GM18858 (cell line): Measurements from ENCODE around the gene CHCT1.
A peak's percentile ranks its signal among the peaks of the same experiment; 100 is the strongest.
"Not testable (repeated sequence)": the region's sequence is repeated elsewhere in the genome, so short reads cannot be mapped to it uniquely, and the experiment has no call there.

Experiments used
- ATAC-seq: cut with Tn5 transposase; IDR thresholded peaks from one replicate; pipeline ENCODE4 v1.9.1; 2021; ENCODE audit not compliant: unreplicated experiment

The CHCT1 gene

DNA sequence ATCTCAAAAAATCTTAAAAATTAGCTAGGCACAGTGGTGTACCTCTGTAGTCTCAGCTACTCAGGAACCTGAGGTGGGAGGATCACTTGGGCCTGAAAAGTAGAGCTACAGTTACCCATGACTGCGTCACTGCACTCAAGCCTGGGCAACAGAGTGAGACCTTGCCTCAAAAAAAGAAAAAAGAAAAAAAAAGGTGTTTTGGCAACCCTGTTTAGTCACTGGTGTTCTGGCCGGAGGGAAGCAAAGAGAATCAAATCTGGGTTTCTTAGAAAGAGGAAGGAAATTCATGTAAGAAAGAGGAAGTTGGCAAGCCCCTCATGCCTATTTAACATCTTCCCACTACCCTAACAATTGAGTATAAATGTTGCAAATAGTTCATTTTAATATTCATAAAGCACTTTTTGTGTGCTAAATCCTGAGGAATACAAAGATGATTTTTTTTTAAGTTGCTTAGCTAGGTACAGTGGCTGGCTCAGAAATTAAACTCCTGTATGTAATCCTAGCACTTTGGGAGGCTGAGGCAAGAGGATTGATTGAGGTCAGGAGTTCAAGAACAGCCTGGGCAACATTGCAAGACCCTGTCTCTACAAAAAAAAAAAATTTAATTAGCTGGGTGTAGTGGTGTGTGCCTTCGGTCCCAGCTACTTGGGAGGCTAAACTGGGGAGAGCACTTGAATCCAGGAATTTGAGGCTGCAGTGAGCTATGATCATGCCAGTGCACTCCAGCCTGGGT lies 23.9 kb upstream of the CHCT1 start:
- ATAC-seq = peak; percentile 75

DNA sequence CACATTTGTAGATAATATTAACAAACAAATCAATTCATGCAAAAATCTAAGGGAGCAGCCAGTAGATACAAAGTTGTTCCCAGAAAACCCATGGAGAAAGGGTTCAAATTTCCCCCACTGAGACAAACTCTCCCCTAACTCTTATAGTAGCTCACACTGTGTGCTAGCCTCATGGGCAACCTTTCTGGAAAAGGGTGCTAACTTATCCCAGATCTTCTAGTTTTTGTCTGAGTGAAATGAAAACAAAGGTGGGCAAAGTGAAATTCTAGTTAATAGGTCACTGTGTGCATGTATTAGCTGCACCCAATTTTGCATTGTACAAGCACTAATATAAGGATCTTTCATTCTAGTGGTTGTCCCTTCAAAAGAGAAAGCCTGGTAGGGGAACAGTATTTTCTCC lies 20.5 kb upstream of the CHCT1 start:
- ATAC-seq = no peak

DNA sequence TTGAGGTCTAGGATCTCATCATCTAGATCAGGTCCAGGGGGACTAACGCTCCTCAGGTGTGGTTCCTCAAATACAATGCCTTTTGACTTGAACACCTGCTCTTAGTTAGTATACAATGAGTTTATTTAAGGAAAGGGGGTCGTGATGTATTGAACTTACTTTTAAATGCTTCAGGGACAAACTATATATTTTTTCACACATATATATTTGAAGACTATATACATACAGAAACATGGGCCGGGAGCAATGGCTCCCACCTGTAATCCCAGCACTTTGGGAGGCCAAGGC lies 18.8 kb upstream of the CHCT1 start:
- no peak for ATAC-seq

DNA sequence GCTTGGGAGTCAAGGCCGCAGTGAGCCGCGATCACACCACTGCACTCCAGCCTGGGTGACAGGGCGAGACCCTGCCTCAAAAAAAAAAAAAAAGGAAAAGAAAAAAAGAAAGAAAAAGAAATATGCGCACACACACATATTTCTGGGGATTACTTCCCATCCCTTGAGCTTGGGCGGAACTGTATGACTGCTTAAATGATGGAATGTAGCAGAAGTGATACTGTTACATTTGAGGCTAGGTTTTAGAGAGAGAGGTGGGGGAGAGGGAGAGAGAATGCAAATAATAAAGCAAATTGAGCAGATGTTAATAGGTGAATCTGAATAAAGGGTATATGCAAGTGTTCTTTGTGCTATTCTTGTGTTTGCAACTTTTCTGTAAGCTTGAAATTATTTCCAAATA lies 18.3 kb upstream of the CHCT1 start:
- no peak for ATAC-seq

DNA sequence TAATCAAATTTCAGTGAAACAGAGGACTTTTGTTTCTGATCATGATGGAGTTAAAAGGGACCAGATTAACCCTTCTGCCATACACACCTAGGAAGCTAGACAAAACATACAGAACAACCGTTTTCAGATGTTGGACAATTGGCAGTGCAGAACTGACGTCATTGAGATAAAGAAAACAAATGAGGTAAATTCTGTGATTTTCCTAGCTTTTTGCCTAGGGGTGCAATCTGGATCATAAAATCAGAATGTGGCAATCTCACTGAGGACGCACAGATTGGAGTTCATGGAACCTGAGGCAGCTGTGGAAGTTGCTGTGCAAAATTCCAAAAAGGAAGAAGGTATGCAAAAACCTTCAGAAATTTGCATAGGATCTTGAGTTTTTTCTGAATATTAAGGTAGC lies 15.4 kb upstream of the CHCT1 start:
- no peak for ATAC-seq

DNA sequence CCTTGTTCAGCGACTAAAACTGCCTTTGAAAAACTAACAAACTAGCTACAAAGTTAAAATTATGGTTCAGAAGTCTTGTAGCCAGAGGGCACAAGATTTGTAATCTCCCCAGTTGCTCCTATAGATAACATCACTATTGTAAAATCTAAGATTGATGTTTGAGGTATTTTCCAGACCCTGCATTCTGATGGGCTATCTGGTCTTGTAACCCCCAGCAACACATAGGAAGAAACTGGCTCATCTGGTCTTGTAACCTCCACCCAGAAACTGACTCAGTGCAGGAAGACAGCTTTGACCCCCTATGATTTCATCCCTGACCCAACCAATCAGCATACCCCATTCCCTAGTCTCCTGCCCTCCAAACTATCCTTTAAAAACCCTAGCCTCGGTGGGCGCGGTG lies 12.3 kb upstream of the CHCT1 start:
- no peak for ATAC-seq

DNA sequence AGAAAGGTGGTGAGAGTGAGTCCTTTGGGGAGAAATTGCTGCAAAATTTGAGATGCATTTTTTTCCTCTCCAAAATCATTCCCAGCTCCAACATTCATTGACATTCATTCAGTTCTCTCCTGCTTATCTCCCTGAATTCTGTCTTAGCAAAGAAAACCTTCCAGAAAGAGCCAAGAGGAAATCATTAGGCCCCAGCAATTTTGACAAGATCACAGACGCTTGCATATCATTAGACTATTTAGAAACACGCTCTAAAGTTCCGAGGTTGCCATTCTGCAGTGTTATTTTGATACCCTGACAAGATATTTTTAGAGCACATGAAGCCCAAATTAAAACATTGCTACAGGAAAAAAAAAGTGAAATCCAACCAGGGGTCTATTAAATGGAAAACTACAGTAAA lies 9.6 kb upstream of the CHCT1 start:
- ATAC-seq = no peak

DNA sequence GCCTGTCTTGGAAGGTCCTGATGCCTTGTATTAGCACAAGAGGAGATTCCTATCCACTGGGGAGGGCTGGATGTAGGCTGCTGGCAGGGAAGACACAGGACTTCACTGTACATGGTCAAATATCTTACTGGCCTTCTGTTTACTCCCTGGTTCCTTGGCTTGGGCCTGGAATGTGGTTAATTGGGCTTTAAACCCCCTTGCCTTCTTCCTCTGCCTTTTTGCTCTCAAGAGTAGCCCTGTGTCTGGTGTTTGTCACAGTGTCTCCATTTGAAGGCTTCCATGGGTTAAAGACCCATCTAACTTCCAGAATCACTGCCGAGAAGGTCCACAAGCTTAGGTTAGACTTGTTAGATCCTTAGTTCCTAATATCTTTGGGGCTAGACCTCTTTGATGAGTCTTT lies 7.1 kb upstream of the CHCT1 start:
- ATAC-seq = no peak

DNA sequence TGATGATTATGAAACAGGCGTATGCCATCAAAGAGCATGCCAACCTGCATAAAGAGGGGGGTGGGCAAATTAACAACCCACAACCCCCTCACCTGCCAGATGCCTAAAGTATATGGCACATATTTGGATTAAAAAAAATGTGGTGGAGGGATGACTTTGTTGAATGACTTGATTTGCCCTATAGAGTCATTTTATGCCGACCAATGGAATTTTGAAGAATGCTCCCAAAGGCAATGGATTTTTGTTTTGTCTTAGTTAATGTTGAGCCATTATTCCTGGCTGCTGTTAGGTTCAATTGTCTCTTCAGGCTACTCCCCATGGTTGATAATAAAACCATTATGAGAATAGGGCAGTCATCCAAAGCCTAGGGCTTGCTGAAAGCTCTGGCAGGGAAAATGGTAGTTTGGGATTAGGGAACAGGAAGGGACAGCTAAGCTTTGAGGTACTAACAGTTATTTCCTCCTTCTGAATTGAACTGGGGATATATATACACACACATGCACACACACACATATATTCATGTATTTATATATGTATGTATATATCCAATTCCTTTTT lies 5.8 kb upstream of the CHCT1 start:
- ATAC-seq = no peak

DNA sequence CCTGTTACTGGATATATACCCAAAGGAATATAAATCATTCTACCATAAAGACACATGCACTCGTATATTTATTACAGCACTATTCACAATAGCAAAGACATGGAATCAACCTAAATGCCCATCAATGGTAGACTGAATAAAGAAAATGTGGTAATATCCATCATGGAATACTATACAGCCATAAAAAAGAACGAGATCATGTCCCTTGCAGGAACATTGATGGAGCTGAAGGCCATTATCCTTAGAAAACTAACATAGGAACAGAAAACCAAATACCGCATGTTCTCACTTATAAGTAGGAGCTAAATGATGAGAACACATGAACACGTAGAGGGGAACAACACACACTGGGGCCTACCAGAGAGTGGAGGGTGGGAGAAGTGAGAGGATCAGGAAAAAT lies 3.3 kb upstream of the CHCT1 start:
- ATAC-seq = not testable (repeated sequence)

DNA sequence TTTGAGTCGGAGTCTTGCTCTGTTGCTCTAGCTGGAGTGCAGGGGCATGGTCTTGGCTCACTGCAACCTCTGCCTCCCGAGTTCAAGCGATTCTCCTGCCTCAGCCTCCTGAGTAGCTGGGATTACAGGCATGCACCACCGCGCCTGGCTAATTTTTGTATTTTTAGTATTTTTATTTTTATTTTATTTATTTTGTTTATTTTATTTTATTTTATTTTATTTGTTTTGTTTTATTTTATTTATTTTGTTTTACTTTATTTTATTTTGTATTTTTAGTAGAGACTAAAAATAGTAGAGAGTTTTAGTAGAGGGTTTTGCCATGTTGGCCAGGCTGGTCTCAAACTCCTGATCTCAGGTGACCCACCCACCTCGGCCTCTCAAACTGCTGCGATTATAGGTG lies 2.4 kb upstream of the CHCT1 start:
- ATAC-seq = not testable (repeated sequence)

DNA sequence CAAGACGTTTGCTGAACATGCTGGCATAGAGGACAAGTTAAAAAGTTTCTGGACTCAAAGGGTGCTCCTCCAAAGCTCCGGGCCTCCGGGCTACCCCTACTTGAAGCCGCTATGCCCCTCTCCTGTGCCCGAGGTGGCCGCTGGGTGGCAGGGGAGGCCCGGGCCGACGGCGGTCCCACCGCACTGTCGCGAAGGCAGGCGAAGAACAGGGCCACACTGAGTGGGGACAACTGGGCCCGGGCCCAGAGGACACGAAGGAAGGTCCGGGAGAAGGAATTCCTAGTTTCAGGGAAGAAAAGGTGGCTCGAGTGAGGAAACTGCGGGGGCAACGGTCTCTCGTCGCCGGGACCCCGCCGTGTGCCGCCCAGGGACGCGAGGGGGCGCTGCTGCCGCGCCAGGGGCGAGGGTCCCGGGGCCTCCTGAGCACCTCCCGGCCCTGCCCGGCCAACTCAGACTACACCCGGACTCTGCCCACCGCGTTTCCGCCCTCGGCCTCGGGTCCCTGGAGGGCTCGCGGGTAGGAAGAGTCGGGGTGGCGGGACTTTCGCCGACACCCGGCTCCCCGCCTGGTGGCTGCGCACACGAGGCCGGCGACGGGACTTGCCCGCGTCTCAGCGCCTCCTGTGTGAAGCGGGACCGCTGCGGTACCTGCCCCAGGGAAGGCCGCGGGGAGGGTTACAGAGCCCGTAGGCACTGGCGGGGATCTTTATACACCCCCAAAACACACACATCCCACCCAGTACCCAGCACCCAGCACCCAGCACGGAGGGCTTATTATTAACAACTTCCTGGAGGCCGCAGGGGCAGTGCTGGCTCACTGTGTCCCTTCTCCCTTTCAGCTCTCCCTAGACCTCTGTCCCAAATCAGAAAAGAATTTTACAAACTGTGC lies 772 bp upstream of the CHCT1 start:
- peak; percentile 70 for ATAC-seq

DNA sequence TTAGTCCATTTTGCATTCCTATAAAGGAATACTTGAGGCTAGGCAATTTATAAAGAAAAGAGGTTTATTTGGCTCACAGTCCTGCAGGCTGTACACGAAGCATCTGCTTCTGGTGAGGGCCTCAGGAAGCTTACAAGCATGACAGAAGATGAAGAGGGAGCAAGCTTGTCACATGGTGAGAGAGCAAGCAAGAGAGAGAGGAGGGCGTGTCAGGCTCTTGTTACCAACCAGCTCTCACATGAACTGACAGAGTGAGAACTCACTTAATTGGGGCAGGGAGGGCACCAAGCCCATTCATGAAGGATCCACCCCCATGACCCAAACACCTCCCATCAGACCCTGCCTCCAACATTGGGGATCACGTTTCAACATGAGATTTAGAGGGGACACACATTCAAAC lies 1.6 kb downstream of the CHCT1 start:
- ATAC-seq = no peak

DNA sequence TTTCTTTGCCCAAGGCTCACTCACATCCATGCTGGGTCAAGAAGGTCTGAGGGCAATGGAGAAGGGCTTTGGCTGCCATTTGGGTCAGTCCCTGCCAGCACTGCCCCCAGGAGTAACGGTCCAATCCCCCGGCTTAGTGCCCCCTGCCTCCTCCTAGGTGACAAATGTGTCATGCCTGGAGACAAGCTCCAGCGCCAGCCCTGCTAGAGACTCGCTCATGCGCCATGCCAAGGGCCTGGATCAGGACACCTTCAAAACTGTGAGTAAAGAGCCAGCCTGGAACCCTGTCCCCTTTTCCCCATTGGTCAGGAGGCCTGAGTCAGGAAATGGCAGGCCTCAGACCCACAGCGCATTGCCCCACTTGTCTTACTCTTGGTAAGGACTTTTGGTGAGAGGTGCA lies 3.3 kb downstream of the CHCT1 start:
- ATAC-seq = no peak

DNA sequence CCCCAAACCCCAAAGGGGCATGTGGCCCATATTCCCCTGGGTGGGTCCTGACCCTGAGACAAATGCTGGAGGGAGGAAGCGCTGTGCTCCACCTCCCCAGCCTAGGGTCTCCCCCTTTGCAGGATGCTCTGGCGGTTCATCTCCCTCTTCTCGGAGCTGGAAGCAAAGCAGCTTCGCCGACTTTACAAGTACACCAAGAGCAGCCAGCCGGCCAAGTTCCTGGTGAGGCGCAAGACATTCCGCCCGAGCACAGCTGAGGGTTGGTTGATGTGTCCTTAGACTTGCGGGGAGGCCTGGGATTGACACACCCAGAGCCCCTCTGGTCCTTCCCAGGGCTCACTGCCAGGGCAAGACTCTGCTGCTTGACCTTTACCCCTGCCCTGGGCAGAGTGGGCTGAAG lies 4.3 kb downstream of the CHCT1 start:
- ATAC-seq = no peak

DNA sequence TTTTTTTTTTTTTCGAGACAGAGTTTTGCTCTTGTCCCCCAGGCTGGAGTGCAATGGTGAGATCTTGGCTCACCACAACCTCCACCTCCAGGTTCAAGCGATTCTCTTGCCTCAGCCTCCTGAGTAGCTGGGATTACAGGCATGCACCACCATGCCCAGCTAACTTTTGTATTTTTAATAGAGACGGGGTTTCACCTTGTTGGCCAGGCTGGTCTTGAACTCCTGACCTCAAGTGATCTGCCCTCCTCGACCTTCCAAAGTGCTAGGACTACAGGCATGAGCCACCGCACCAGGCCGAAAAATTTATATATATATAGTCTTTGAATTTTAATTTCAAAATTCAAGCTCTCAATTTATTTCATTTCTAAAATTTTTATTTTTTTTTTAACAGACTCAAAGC lies 6.2 kb downstream of the CHCT1 start:
- not testable (repeated sequence) for ATAC-seq

DNA sequence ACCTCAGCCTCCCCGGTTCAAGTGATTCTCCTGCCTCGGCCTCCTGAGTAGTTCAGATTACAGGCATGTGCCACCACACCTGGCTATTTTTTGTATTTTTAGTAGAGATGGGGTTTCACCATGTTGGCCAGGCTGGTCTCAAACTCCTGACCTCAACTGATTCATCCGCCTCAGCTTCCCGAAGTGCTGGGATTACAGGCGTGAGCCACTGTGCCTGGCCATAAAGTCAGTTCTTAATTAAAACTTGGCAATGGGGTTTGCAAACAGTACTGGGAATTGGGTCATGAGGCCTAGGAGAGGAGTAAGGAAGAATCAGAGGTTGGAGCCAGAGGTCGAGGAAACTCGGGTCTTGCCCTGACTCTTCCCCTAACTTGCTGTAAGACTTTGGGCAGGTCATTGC lies 8.3 kb downstream of the CHCT1 start:
- ATAC-seq = not testable (repeated sequence)

DNA sequence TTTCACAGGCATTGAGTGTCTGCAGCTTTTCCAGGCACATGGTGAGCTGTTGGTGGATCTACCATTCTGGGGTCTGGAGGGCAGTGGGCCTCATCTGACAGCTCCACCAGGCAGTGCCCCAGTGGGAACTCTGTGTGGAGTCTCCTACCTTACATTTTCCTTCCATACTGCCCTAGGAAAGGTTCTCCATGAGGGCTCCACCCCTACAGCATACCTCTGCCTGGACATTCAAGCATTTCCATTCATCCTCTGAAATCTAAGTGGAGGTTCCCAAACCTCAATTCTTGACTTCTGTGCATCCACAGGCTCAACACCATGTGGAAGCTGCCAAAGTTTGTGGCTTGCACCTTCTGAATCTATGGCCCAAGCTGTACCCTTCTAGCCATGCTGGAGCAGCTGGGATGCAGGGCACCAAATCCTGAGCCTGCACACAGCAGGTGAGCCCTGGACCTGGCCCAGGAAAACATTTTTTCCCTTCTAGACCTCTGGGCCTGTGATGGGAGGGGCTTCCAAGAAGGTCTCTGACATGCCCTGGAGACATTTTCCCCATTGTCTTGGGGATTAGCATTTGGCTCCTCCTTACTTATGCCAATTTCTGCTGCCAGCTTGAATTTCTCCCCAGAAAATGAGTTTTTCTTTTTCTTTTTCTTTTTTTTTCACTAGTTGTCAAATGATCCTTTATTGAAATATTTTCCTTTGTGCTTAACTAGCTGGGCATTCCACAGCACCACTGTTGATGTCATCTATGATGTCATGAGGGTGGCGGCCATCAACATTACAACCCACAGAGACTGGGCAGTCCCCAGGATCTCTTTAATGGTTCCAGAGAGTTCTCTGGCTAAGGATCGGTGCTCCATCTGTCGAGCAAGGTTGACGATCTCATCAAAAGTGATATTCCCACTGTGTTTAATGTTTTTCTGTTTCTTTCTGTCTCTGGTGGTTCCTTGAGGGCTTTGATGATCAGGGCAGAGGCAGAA lies 11.0 kb downstream of the CHCT1 start:
- ATAC-seq = not testable (repeated sequence)

DNA sequence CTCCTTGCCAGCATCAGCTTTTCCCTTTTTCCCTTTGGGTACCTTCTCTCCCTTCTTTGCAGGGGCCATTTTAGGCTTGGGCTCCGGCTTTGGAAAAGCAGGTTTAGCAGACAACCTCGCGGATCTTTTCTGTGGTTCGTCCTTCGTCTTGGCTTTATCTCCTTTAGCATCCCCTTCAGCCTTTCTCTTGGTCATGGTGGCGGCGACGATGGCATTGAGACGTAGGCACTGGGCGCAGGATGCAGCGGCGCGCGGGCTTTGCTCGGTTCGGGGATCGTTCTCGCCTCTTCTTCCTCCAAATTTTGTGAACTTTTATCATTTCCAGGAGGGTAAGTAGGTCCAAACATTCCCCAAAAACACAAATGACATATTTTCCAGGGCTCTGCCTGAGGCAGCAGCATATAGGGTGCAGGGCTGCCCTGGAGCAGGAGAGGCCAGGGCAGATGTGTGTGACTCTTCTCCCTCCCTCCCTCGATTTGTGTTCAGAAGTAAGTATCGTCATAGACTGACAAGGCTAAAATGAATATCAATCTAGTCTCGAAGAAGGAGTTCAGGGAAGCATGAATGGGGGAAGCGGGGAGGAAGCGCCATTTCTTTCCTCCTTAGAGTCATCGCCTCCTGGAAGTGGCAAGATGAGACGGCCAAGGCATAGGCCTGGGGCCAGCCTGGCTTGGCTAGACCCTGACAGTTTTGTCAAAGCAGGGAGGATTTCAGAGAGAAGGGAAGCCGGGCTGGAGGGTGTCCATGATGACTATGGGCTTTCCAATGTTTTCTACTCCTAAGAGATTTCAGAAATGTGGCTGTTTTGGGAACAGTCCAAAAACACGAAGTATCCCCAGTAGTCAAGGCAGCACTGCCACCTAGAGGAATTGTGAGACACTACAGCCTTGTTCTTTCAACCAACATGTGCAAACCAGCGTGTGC lies 13.2 kb downstream of the CHCT1 start:
- ATAC-seq = no peak

DNA sequence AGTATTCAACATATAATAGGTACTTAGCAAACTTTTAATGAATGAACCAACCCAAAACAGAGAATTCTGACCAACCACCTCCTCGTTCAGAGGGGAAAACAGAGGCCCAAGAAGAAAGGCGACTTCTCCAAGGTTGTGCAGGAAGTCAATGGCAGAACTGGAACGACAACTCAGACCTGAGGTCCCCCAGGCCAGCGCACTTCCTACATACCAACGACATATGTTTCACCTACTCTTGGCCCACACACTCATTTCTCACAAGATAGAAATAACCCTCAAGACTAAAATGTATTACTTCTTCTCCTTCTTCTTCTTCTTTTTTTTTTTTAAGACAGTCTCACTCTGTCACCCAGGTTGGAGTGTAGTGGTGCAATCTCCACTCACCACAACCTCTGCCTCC lies 14.4 kb downstream of the CHCT1 start:
- no peak for ATAC-seq
